ENCODE data around the gene TTC29.
"Not testable (repeated sequence)": the region's sequence is repeated elsewhere in the genome, so short reads cannot be mapped to it uniquely, and the experiment has no call there.

The TTC29 gene

GRCh38 chr4:146855761-146856160 is 89.9 kb downstream of the TTC29 start:
- no peak for DNase-seq

- DNase-seq: no peak
Observed at GRCh38 chr4:146852360-146852759, 93.3 kb downstream of the TTC29 start.

- DNase-seq: no peak
Observed at GRCh38 chr4:146847345-146847744, 98.3 kb downstream of the TTC29 start.

- DNase-seq: no peak
Observed at GRCh38 chr4:146846882-146847281, 98.8 kb downstream of the TTC29 start.

- DNase-seq: no peak
Observed at GRCh38 chr4:146844761-146845160, 100.9 kb downstream of the TTC29 start.

- DNase-seq: no peak
Observed at GRCh38 chr4:146842876-146843275, 102.8 kb downstream of the TTC29 start.

GRCh38 chr4:146840731-146841130 is 104.9 kb downstream of the TTC29 start:
- DNase-seq: no peak

- no peak for DNase-seq
Observed at GRCh38 chr4:146835096-146835495, 110.6 kb downstream of the TTC29 start.

- DNase-seq: no peak
Observed at GRCh38 chr4:146834263-146835034, 111.2 kb downstream of the TTC29 start.

- no peak for DNase-seq
Observed at GRCh38 chr4:146833530-146833929, 112.1 kb downstream of the TTC29 start.

- not testable (repeated sequence) for DNase-seq
Observed at GRCh38 chr4:146822980-146823379, 122.7 kb downstream of the TTC29 start.

- DNase-seq: no peak
Observed at GRCh38 chr4:146814750-146815149, 130.9 kb downstream of the TTC29 start.

- no peak for DNase-seq
Observed at GRCh38 chr4:146795711-146796110, 150.0 kb downstream of the TTC29 start.

GRCh38 chr4:146793727-146794126 is 151.9 kb downstream of the TTC29 start:
- DNase-seq: no peak

GRCh38 chr4:146791439-146791838 is 154.2 kb downstream of the TTC29 start:
- no peak for DNase-seq

GRCh38 chr4:146790515-146790914 is 155.1 kb downstream of the TTC29 start:
- no peak for DNase-seq

GRCh38 chr4:146787731-146788130 is 157.9 kb downstream of the TTC29 start:
- DNase-seq: no peak

- DNase-seq: no peak
Observed at GRCh38 chr4:146776691-146777090, 169.0 kb downstream of the TTC29 start.

- no peak for DNase-seq
Observed at GRCh38 chr4:146763560-146763959, 182.1 kb downstream of the TTC29 start.

GRCh38 chr4:146762016-146762415 is 183.6 kb downstream of the TTC29 start:
- DNase-seq: no peak

- peak in 1 of 3 donors; percentile 13 for DNase-seq
Observed at GRCh38 chr4:146742416-146742815, 203.2 kb downstream of the TTC29 start.

- DNase-seq: no peak
Observed at GRCh38 chr4:146739182-146739581, 206.5 kb downstream of the TTC29 start.

- not testable (repeated sequence) for DNase-seq
Observed at GRCh38 chr4:146723519-146723918, 222.1 kb downstream of the TTC29 start.

GRCh38 chr4:146709956-146710355 is 235.7 kb downstream of the TTC29 start:
- no peak for DNase-seq

- no peak for DNase-seq
Observed at GRCh38 chr4:146699910-146700309, 245.8 kb downstream of the TTC29 start.

Measured in suppressor macrophage treated with lipopolysaccharide for 1 hour (primary cell).